GM23338 (cell line): ENCODE data around the gene B4GALNT1.
A peak's percentile ranks its signal among the peaks of the same experiment; 100 is the strongest.

Source experiments
- CREB1 ChIP-seq: fragments of 250-450 bp; sonication (Bioruptor Pico); IDR thresholded peaks from 2 replicates; pipeline ENCODE4 v1.5.0; 2020; ENCODE audit warnings: low read depth, mild to moderate bottlenecking, moderate library complexity
- EZH2 ChIP-seq: fragments of 200-600 bp; sonication (generic); IDR thresholded peaks from one replicate; pipeline ENCODE4 v1.8.0; 2017; ENCODE audit warnings: antibody characterized with exemption, mild to moderate bottlenecking, low read depth; ENCODE audit not compliant: unreplicated experiment
- EZH2phosphoT487 ChIP-seq: fragments of 200-600 bp; sonication (generic); IDR thresholded peaks from one replicate; pipeline ENCODE4 v1.8.1; 2018; ENCODE audit warnings: antibody characterized with exemption; ENCODE audit not compliant: unreplicated experiment
- JUNB ChIP-seq: IDR thresholded peaks from one replicate; pipeline ENCODE4 v1.6.1; 2016; ENCODE audit warnings: antibody characterized with exemption; ENCODE audit not compliant: unreplicated experiment
- NANOG ChIP-seq: IDR thresholded peaks from 2 replicates; pipeline ENCODE4 v1.6.1; 2016; ENCODE audit warnings: antibody characterized with exemption, borderline replicate concordance
- POLR2AphosphoS5 ChIP-seq: IDR thresholded peaks from 2 replicates; pipeline ENCODE4 v1.6.1; 2016; ENCODE audit warnings: antibody characterized with exemption, low read depth
- STAT1 ChIP-seq: IDR thresholded peaks from one replicate; pipeline ENCODE4 v1.6.1; 2016; ENCODE audit warnings: antibody characterized with exemption; ENCODE audit not compliant: unreplicated experiment
- TF ChIP-seq, protein P1 (sequence below), 2 experiments: fragments of 200-600 bp in 1 of 2; sonication (generic) in 1 of 2; conservative IDR thresholded peaks; 2 replicates each; pipeline versions ENCODE4 v1.5.1 to v1.6.1; 2016 to 2017; ENCODE audit warnings: antibody characterized with exemption in 2 of 2, low read depth in 2 of 2, mild to moderate bottlenecking in 2 of 2, moderate library complexity in 1 of 2
- TF ChIP-seq, protein P2 (sequence below): IDR thresholded peaks from one replicate; pipeline ENCODE4 v1.6.1; 2018; ENCODE audit warnings: antibody characterized with exemption; ENCODE audit not compliant: unreplicated experiment
- TF ChIP-seq, protein P3 (sequence below): IDR thresholded peaks from 2 replicates; pipeline ENCODE4 v1.6.1; 2016; ENCODE audit warnings: antibody characterized with exemption

DNA sequence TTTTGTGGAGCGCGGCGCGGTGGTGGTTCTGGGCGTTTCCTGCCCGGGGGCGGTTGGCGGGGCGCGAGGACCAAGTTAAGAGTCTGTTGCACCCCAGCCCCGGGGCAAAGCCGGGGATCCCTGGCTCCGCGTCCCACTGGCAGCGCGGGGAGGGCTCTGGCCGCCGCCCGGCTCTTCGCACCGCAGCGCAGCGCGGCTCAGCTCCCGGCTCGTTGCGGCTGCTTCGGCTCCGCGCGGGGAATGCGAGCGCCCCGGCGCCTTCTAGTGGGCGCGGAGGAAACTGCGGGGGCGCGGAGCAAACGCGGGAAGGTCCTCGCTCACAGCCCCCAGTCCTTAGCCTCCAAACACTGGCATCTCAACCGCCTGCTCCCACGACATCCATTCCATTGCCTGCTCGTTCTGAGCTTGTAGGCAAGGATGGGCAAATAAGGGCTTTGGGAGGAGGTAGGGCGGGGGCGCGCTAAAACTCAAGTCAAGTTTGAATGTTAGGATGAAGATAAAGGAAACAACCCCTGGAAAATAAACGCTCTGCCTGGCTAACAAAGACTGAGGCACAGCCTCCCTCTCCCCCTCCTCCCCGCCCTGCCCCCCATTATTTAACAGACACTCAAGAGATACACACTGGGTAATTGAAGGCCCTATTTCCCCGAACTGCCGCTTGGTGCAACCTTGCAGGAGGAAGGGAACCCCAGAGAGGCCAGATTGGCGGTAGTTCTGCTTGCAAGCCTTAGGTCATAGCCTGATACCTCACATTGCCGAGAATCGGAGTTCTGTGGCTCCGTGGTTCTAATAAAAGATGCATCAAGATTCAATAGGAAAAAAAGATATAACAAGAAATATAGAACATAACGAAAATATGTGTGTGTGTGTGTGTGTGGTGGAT, at the start of gene B4GALNT1:
- TF ChIP-seq, protein P1, sequence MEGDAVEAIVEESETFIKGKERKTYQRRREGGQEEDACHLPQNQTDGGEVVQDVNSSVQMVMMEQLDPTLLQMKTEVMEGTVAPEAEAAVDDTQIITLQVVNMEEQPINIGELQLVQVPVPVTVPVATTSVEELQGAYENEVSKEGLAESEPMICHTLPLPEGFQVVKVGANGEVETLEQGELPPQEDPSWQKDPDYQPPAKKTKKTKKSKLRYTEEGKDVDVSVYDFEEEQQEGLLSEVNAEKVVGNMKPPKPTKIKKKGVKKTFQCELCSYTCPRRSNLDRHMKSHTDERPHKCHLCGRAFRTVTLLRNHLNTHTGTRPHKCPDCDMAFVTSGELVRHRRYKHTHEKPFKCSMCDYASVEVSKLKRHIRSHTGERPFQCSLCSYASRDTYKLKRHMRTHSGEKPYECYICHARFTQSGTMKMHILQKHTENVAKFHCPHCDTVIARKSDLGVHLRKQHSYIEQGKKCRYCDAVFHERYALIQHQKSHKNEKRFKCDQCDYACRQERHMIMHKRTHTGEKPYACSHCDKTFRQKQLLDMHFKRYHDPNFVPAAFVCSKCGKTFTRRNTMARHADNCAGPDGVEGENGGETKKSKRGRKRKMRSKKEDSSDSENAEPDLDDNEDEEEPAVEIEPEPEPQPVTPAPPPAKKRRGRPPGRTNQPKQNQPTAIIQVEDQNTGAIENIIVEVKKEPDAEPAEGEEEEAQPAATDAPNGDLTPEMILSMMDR (conservative IDR thresholded peaks at IDR 0.05; ENCODE audit: low read depth in 2 of 2): peak; percentile 59 to 80
- TF ChIP-seq POLR2AphosphoS5: no peak
- peak; percentile 51 for TF ChIP-seq EZH2
- TF ChIP-seq, protein P2, sequence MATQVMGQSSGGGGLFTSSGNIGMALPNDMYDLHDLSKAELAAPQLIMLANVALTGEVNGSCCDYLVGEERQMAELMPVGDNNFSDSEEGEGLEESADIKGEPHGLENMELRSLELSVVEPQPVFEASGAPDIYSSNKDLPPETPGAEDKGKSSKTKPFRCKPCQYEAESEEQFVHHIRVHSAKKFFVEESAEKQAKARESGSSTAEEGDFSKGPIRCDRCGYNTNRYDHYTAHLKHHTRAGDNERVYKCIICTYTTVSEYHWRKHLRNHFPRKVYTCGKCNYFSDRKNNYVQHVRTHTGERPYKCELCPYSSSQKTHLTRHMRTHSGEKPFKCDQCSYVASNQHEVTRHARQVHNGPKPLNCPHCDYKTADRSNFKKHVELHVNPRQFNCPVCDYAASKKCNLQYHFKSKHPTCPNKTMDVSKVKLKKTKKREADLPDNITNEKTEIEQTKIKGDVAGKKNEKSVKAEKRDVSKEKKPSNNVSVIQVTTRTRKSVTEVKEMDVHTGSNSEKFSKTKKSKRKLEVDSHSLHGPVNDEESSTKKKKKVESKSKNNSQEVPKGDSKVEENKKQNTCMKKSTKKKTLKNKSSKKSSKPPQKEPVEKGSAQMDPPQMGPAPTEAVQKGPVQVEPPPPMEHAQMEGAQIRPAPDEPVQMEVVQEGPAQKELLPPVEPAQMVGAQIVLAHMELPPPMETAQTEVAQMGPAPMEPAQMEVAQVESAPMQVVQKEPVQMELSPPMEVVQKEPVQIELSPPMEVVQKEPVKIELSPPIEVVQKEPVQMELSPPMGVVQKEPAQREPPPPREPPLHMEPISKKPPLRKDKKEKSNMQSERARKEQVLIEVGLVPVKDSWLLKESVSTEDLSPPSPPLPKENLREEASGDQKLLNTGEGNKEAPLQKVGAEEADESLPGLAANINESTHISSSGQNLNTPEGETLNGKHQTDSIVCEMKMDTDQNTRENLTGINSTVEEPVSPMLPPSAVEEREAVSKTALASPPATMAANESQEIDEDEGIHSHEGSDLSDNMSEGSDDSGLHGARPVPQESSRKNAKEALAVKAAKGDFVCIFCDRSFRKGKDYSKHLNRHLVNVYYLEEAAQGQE: no peak
- TF ChIP-seq EZH2phosphoT487: peak; percentile 44
- TF ChIP-seq JUNB: no peak
- TF ChIP-seq CREB1 (CRISPR knock-in tag): no peak
- TF ChIP-seq, protein P3, sequence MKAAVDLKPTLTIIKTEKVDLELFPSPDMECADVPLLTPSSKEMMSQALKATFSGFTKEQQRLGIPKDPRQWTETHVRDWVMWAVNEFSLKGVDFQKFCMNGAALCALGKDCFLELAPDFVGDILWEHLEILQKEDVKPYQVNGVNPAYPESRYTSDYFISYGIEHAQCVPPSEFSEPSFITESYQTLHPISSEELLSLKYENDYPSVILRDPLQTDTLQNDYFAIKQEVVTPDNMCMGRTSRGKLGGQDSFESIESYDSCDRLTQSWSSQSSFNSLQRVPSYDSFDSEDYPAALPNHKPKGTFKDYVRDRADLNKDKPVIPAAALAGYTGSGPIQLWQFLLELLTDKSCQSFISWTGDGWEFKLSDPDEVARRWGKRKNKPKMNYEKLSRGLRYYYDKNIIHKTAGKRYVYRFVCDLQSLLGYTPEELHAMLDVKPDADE: no peak
- TF ChIP-seq STAT1: no peak
- no peak for TF ChIP-seq NANOG
